HG03103 (cell line): Measurements from ENCODE around the gene SPANXN4.

Experiments
- ATAC-seq: cut with Tn5 transposase; IDR thresholded peaks from one replicate; pipeline ENCODE4 v1.9.1; 2021; ENCODE audit warnings: low read depth; ENCODE audit not compliant: unreplicated experiment

Gene SPANXN4, protein sequence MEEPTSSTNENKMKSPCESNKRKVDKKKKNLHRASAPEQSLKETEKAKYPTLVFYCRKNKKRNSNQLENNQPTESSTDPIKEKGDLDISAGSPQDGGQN

DNA sequence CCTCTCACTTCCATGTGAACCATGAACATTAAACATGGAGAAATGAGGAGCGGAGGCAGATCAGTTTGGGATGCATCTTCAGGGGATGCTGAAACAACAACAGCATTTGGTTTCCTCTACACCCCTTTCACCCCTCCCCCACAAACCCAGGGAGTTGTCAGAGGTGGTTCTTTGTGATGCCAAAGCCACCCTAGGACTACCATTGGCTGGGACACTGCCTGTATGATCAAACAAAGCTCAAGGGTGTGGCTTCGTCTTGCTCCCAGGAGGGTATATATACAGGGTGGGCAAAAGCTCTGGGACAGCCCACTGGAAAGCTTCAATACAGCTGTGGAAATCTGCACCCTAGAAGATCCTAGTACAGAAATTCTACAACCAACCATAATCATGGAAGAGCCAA, at the start of gene SPANXN4:
SPANXN4 (plus strand) TSS at position 301 of the 400 bp plus-strand sequence; CDS start at position 388, 87 bp downstream.
- no peak for ATAC-seq

DNA sequence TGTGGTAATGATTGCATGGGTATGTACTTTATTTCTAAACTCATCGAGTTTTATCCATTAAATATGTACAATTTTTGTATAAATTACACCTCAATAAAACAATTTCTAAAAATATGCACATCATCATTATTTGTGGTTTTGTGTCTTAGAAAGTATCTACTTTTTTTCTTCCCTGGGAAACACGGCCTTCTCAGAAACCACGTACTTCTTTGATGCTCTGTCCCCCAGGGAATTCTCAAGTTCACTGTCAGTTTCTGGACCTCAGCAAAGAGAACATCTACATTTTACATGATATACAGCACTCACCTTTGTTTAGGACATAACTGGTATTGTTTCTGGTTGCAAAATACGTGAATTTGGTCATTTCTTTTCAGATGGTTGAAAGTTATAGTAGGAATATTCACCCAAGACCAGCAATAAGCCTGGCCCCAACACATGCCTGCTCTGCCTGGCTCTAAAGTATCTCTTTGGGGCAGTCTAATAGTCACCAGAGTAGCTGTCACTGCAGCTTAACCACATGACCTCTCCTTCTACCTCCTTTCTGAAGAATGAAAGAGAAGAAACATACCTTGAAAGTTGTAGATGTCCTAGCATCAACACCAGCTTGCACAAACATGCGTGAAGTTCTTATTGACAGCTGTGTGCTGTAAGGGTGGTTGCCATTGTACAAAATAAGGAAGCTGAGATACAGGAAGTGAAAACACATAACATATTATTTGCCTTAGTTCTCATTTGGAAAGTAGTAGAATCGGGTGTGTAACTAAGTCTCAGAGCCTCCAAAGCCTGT, 48.4 kb upstream of the SPANXN4 start:
- peak; percentile 83 for ATAC-seq

DNA sequence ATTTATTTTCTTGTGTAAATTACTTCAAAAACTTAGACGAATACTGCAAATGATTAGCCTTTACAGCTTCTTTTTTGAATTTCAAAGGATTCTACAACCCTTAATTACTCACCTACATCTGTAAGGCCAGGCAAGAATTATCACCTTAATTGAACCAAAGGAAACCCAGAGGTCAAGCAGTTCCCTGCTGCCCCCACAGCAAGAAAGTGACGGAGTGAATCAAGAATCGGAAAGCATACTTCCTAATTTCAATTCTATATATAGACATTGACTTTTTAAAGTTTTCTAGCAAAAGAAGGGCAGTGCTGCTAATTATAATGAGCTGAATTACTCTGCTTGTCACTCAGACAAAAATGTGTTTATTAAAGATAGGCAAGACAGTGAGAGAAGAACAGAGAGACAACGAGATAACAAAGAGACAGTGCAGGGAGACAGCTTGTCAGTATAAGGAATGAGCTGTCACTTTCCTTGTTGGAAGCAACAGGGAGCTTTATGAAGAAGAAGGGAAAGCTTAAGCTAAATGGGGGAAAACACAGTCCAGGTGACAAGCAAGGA, 47.5 kb upstream of the SPANXN4 start:
- peak; percentile 36 for ATAC-seq

DNA sequence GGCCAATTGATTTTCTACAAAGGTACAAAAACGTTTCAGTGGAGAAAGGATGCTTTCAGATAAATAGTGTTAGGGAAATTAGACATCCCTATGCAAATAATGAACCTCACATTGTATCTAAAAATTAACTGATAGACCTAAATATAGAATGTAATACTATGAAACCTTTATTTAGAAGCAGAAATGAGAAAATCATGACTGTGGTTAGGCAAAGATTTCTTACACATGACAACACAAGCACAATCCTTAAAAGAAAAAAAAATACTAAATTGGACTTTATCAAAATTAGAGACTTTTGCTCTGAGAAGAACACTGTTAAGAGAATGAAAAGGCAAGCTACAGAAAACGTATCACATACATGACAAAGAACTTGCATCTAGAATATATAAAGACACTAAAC, 43.0 kb upstream of the SPANXN4 start:
- no peak for ATAC-seq

DNA sequence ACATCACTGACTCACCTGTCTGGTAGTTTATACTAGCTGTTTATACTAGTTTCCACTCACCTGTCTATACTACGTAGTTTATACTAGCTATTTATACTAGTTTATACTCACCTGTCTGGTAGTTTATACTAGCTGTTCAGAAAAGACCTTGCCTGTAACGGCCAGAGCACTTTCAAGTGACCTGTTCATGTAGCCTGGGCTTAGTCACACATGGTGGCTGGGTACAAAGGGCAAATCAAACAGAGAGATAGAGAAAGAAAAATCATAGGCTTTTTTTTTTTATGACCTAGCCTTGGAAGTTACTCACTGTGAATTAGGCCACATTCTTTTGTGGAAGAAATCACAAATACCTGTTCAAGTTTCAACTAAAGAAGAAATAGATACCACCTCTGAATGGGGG, 30.7 kb upstream of the SPANXN4 start:
- ATAC-seq: no peak

DNA sequence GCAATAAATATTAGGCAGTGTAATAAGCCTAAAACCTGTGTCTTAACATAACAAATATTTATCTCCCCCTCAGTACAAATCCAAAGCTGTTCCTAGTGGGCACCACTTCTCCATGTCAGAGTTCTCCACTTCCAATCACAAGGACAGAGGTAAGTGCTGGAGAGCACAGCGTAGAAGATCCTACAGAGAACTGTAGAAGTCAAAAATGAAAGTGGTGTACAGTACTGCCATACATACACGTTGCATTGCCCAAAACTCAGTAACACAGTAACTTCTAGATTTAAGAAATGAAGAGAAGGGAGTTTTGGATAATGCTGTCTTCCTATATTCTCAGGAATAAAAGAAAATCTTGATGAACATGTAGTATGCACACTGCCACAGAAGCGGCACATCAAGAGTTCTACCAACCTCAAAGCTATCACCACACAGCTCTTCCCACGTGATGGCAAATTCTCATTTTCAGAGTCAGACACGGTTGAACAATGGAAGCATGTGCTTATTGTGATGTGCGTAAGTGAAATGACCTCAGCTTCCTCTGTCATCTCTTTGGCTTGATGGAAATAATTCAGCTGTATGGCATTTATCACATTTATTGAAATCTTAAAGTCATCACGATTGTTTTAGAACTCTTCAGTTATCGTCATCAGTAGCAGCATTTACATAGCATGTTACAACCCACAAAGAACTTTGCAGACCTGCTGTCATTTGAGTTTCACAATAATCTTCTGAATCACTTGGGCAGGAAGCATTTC, 27.1 kb upstream of the SPANXN4 start:
- no peak for ATAC-seq

DNA sequence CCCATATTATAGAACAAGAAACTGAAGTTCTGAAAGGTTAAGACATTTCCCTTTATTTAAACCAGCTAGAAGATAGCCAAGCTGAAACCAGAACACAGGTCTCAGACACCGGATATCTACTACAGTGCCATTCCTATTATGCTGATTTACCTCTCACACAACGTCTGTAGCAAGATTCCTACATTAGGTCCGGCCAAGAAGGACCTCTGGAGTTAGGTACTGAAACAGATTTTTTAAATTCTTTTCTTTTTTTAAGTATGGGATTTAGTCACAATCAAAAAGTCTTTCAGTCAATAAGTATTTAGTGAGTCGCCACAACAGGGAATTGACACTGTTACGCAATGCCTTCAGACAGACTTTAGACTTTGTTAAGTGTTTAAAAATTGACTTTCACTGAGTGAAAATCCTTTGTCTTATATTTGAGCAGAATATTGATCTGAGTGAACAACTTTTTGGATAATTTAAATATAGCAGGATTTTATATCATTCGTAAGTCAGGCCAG, 26.5 kb upstream of the SPANXN4 start:
- ATAC-seq: no peak

DNA sequence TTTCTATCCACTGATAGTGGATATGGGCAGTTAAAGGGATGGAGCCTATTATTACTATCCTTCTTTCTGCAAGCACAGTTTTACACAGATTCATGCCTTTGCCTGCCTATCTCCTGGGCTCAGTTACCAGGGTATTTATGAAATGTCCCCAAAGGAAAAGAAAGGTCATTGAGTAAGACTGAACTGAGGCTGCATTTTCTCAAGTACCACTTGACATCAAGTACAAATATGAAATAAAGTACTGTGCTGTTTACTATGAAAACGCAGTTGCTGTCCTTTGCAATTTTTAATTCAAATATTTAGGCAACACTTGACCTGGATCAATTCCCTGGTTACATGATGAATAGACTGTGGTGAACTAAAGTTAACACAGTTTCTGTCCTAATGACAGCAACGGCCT, 23.5 kb upstream of the SPANXN4 start:
- ATAC-seq: no peak

DNA sequence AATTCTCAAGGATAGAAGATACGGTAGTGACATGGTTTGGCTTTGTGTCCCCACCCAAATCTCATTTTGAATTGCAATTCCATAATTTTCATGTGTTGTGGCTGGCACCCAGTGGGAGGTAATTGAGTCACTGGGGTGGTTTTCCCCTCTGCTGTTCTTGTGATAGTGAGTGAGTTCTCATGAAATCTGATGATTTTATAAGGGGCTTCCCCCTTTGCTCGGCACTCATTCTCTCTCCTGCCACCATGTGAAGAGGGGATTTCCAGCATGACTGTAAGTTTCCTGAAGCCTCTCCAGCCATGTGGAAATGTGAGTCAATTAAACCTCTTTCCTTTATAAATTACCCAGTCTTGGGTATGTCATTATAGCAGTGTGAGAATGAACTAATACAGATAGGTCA, 8.5 kb upstream of the SPANXN4 start:
- ATAC-seq: no peak

DNA sequence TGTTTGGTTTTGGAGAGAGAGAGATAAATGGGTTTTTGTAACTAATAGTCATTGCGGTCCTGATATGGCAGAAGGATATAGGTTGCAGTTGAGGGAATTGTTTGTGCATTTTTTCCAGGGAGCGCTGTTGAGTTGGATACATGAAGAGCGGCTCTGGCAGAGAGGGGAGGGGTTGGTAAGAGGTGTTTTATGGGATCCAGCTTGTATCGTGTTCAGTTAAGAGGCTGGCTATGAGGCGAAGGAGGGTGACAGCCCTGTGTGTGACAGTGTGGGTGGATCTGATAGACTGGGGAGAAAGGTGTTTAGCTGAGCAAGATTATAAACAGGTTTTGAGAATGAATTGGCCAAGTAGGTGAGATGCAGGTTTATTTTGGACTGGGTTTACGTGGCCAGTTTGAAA, 1.5 kb downstream of the SPANXN4 start:
- no peak for ATAC-seq

DNA sequence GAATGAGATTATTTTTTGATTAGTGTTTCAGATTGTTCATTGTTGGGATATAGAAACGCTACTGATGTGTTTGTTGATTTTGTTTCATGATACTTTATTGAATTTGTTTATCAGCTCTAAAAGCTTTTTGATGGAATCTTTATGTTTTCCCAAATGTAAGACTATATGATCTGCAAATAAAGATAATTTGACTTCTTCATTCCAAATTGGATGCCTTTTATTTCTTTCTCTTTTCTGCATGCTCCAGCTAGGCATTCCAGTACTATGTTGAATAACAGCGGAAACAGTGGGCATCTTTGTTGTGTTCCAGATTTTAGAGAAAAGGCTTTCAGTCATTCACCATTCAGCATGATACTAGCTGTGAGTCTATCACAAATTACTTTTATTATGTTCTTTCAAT, 21.8 kb downstream of the SPANXN4 start:
- ATAC-seq: no peak

DNA sequence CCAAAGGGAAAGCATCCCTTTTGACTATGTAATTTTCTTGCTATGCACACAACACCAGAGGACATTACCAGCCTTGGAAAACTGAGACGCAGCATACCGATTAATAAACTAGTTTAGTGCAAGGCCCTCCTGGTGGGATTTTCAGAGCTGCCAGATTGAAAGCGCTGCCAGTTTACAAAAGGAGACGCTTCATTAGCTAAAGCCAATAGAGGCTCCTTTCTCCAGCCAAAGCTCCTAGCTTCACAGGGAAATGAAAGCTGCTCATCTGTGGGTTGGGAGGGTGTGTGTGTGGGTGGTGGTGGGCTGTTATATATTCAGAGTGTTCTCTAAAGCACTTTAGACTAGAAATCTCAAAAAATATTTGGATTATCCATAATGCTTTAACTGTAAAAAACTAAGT, 32.4 kb downstream of the SPANXN4 start:
- no peak for ATAC-seq

DNA sequence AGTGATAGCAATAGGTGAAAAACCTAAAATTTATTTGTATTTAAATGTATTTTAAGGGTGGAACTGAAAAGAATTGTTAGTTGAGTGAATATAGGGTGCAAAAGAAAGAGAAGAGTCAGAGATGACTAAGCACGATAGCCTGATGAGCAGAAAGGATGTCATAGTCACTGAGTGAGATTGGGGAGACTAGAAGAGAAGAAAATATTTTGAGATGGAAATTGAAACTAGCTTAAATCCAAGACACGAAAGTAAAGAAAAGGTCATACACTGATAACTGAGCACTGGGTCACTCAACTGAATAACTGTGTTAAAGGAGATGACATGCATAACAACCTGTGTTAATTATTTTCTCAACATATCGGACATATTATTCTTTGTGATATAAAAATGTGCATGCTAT, 55.5 kb downstream of the SPANXN4 start:
- ATAC-seq: no peak

DNA sequence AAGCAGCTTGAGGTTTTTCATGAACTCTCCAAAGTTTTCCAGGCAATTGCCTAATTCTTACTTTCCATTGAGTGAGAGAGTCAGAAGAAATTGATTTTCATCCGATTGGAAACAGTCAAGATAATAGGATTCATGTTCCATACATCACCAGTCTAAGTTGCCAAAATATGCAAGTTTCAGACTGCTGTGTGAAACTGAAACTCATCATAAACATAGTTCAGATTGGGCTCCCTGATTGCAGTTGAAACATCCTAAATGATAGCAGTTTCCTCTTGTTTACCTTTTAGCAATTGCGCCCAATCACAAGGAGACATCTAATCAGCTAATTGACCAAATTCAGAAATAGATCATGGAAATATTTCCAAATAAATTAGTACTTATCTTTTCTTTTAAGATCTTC, 56.8 kb downstream of the SPANXN4 start:
- ATAC-seq: no peak
